Cerebellar nuclear complex (tissue), 1 donor: ENCODE data around the gene KCNG2.

Source experiments
- DNase-seq, 2 experiments: peaks; one replicate each; lab custom pipeline; 2025; lab: John Stamatoyannopoulos, UW

KCNG2 gene

DNA sequence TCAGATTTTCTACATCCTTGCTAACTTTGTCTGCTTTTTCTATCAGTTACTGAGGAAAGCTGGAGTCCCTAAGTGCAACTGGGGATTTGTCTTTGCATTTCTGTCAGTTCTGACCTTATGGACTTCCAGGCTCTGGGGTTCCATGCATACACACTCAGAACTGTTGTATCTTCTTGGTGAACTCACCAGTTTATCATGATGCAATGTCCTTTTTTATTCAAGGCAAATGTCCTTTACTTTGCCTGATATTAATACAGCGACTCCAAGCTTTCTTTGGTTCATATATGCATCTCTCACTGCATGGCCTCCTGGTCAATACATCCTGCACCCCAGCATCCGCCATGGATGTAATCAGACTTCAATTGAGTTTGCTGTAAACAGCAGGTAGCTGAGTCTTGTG is 109.0 kb downstream of the KCNG2 start:
- DNase-seq, result no peak

DNA sequence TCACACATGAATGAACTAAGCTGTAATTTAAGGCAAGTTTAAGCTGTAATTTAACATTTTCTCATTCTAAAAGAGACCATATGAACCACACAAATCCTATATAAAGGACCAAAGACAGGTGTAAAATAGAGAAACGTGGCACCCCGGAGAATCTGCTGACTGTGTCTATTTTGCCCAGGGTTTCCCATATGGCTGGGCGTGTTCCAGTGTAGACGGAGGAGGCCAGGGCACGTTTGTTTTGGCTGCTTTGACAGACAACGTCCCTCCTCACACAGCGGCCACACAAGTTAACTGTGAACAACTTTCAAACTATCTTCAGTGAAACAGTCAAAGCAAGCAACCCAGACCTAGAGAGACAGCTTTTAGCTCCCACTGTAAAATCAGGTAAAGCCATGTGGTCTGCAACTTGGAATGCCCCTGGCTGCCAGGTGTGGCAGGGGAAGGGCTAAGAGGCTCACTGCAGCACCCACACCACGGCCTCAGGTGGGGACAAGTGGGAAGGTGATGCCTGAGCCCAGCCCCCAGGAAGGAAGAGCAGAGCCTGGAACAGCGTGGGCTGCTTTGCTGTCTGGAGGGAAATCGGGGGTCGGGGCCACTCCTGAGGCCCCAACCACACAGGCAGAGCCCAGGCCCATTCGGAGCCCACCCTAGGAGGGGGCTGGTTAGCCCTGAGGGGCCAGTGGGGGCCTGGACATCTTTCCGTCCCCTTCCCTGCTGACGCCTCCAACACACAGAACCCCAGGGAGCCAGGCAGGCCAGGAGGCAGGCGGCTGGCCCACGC is 113.0 kb downstream of the KCNG2 start:
- no peak for DNase-seq

DNA sequence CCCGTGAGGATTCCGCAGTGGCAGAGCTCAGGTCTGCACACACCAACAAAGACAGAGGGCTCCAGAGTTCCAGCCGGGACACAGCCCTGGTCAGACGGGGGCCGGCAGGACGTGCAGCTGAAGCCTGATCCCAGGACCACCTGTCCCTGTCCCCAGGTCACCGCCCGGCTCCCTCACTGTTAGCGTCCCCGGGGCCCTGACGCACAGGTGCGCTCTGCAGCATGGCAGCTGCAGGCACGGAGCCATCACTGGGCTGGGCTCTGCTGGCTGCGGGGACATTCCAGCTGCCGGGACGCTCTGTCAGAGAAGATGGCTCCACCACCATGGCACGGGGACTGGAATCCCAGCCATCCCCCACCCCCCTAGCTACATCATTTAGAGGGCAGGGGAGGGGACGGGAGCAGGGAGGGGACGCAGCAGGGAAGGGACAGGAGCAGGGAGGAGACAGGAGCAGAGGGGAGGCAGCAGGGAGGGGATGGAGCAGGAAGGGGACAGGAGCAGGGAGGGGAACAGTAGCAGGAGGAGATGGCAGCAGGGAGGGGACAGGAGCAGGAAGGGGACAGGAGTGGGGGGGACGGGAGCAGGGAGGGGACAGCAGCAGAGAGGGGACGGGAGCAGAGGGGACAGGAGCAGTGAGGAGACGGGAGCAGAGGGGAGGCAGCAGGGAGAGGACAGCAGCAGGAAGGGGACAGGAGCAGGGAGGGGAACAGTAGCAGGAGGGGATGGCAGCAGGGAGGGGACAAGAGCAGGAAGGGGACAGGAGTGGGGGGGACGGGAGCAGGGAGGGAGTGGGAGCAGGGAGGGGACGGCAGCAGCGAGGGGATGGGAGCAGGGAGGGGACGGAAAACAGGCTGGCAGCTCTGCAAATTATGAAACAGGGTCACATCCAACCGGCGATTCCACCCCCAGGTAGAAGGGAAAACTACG is 113.9 kb downstream of the KCNG2 start:
- no peak for DNase-seq

DNA sequence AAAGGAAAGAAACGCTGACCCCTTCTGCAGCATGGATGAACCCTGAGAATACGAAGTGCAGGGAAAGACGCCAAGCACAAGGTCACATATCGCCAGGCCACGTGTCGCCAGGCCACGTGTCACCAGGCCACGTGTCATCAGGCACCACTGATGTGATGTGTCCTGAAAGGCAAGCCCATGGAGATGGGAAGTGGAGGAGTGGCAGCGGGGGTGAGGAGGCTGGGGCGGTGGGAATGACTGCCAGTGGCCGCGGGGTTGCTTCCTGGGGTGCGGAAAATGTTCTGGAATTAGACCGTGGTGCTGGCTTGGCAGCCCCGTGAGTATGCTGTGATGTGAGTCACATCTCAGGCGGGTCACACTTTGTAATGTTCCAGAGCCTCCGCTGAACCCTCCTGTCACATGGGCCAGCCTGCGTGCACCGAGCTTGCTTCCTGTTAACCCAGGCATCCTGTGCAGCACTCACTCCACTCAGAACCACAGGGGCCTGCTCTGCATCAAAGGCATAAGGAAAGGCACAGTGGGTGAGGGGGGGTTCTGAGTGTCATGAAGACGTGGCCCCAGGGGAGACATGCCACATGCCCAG is 114.8 kb downstream of the KCNG2 start:
- peak in 1 of 2 experiments; percentile 6 for DNase-seq

DNA sequence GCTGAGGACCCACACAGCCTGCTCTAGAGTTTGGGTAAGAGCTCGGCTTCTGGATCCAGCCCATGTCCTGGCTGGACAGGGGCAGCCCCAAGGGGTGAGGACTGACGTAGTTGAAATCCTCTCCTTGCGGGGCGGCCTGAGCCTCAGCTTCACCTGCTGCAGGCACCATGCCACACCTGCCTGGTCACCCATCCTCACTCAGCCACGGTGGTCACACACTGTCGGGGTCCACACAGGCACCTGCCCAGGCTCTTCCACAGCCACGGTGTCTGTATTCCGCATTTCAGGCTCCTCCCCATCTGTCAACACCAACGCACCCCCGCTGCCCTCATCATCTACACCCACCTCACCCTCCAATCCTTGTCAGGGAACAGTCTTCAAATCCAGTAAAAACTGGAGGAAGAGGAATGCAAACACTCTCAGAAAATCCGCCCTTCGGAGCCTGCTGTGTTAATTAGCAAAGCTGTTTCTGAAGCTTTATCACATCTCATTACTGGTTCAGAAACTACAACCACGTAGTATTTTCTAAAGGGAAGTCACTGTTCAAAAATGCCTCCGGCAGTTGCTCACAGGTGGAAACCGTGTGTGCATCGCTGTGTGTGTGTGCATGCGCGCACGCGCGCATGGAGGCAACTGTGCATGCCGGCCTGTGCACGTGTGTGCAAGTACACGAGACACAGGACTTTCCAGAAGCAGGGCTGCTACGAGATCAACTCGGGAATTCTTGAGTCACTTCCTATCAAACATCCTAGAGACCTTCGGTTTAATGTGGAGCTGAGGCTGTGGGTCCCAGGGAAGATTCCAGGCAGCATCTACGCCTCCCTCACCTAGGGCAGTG is 115.5 kb downstream of the KCNG2 start:
- no peak for DNase-seq

DNA sequence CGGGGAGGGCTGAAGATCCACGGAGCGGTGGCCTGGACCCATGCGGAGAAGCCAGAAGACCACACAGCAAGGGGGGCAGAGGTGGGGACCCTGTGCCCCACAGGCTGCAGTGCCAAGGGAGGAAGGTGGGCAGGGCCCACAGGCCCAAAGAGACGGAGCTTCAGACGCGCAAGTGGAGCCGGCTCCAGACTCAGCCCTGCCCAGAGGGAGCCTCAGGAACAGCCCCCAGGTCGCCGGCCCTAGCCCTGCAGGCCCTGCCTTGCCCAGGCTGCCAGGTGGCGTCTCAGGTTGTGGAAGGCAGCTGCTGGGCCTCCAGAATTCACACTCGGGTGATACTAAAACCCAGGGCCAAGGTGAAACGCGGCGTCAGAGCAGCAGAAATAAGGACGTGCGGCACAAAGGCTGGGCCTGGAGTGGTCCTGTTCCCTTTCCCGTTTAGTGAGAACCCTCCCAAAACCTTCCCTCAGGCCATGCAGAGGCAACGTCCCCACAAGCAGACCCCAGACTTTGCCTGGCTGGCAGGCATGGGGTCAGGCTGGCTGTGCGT is 116.9 kb downstream of the KCNG2 start:
- DNase-seq, result no peak

DNA sequence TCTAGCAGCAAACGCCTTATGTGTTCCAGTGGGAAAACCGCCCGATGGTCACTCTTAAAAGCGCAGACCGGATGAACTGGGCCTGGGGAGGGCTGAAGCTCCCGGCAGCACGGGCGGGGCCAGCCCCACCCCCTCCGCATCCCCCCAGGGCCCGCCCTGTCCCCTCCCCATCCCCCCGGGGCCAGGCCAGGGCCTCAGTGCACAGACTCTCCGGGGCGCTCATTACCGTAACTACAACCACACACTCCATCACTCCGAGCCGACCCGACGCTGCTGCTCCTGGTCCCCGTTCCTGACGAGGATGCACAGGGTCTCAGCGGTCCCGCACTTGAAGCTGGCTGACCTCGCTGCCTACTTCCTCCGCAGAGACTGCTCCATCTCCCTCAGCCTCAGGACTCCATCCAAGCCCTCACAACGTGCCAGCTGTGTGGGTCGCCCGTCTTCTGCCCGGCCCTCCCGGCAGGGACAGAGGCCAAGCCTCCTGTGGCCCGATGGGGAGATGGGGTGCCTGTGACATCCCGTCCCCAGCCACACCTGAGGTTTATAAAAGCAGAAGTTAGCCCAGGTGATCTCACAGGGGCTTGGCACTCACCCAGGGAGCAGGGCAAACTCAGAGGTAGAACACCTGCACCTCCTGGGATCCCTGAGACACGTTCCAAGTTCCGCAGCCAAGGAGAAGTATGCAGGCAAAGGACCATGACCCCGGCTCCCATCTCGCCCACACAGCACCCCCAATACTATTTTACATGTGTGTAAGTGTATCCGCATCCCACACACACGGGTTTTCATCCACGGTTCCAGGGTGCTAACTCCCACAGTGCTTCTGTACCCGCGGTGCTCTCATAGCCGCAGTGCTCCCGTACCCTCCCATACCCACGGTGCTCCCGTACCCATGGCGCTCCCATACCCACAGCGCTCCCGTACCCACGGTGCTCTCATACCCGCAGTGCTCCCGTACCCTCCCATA is 117.7 kb downstream of the KCNG2 start:
- no peak for DNase-seq

DNA sequence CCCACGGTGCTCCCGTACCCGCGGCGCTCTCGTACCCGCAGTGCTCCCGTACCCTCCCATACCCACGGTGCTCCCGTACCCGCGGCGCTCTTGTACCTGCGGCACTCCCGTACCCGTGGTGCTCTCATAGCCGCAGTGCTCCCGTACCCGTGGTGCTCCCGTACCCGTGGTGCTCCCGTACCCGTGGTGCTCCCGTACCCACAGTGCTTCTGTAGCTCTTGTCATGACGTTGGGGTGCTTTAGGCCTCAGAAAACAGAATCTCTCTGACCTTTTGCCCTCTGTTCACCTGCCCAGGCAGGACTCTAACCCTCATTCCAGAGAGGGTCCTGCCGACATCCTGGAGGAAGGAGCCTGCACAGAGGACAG is 118.4 kb downstream of the KCNG2 start:
- no peak for DNase-seq

DNA sequence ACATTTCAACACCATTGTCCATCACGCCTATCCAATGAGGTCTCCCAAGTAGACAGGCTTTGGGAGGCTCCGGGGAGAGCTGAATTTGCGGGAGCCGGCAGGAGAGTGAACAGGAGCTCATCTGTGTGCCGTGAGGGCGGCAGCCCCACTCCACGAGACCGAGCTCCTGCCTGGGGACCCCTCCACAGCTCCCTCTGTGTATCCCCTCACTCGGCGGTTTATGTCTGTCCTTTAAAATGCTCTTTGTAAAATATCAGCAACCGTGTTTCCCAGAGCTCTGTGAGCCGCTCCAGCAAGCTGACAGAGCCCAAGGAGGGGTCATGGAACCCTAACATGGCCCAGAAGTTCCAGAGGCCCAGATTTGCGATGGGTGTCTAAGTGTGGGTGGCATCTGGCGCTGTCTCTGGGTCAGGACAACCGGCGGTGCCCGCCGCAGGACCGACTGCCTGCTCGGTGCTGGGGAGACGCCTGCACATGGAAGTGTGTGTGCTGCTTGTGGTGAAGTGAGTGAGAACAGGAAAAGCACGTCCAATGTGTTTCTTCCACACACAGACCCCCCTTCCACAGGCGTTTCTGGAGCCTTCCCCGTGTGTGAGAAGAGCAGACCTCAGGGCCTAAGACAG is 118.9 kb downstream of the KCNG2 start:
- no peak for DNase-seq

DNA sequence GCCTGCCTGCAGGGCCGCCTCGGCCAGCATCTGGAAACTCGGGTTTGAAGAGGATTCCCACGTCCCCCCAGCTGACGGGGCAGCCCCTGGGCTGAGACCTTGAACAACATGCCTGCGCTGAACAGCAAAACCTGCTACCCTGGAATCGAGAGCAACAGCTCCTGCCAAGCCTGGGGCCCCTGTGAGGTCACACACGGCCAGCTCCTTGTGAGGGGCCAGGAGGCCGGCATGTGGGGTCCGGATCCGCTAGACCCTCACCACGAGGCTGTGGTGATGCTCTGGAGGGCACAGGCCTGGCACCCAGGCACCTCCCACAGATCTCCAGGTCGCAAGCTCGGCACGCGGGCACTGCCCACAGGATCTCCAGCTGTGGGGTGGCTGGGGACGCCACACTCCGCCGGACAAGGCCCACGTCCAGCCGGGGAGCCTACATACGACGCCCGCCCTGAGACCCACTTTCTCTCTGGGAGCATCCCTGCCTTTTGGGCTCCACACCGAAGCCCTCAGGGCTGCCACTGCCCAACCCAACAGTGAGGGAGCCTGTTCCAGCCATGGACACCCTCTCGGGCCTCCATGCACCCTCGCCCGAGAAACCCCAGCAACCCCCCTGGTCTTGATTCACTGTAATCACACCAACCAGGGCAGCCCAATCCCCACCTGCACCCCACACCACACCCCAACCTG is 119.6 kb downstream of the KCNG2 start:
- no peak for DNase-seq

DNA sequence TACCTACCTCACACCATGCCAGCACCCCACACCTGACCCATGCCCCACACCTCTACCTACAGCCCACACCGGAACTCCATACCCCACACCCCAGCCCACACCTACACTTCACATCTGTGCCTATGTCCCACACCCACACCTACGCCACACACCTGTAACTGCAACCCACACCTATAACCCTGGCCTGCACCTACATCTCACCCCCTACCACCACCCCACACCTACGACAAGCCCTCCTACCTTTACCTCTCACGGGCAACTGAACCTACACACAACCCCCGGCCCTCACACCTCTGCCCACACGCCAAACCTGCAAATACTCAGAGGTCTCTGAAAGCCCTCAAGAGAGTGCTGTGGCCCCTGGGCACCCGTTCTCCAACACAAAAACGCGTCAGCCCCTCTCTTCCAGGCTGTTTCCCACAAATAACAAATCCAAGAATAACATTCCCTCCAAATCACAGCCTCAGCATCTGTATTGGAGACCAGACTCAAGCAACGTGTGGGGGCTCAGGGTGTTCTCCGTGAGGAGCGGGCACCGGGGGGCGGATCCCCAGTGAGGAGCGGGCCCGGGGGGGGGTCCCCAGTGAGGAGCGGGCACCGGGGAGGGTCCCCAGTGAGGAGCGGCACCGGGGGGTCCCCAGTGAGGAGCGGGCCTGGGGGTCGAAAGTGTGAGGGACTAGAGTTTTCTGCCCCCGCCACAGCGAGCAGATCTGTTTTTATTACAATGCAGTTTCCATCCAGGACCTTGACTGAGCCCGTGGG is 120.3 kb downstream of the KCNG2 start:
- no peak for DNase-seq

DNA sequence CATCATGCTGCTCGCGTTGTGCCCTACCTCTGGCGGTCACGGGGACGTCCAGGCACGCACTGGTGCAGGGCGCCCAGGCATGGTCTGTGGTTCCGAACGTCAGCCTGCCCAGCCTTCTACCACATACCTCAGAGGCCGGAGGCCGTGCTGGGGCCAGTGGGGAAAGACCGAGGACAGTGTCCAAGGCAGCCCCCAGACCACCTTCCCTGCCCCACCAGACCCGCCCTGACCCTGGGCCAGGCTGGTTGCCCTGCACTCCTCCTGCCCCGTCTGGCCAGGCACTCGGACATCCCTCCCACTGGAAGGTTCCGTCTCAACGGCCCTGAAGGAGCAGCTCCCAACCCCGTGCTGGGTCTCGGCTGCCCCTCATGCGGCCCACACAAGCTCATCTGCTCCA is 120.9 kb downstream of the KCNG2 start:
- no peak for DNase-seq

DNA sequence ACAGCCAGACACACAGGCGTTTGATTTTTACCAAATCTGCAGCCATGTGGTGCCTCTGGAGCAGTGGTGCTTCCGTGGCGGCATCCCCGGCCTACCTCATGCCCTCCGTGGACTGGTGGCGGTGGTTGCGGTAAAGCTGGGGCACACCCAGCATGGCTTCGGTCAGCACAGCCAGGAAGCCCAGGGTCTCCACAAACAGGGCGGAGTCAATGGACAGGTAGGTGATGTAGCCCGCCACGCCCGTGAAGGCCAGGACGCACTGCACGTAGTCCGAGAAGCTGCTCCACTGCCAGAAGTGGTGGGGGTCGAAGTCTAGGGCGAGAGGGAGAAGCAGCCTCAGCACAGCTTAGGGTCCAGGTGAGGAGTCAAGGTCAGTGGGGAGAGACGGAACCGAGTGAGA is 121.4 kb downstream of the KCNG2 start:
- no peak for DNase-seq

DNA sequence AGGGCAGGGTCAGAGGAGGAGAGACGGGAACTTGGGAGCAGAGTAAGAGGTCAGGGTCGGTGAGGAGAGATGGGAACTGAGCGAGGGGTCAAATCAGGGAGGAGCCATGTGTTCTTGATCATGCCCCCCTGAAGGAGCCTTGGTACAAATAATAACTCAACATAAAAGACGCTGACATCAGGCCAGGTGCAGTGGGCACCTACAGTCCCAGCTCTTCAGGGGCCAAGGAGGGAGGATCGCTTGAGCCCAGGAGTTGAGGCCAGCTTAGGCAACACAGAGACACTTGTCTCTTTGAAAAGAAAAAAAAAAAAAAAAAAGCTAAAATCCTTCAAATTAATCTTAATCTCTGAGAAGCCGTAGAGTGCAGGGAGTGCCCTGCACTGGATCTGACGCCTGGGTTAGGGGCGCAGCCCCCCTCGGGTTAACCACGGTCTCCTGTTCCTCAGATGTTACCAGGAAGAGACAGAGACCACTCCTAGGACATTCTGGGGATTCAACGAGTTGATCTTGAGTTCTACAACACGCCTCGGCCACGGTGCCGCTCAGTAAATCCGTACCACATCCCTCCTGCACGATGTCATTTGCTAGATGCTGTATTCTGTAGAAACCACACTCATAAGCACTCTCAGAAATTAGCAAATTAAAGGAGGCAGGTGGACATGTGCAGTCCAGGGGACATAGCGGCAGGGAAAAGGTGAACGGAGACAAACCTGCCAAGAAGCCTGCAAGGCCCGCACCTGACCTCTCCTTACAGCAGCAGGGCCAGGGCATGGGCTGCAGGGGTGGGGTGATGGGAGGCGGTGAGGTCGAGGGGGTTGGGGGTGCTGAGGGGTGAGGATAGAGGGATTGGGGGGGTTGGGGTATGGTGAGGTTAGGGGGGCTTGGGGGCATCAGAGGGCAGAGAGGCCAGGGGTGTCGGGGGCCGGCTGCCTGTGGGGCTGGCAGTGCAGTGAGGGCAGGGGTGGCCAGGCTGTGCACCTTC is 124.5 kb downstream of the KCNG2 start:
- no peak for DNase-seq

DNA sequence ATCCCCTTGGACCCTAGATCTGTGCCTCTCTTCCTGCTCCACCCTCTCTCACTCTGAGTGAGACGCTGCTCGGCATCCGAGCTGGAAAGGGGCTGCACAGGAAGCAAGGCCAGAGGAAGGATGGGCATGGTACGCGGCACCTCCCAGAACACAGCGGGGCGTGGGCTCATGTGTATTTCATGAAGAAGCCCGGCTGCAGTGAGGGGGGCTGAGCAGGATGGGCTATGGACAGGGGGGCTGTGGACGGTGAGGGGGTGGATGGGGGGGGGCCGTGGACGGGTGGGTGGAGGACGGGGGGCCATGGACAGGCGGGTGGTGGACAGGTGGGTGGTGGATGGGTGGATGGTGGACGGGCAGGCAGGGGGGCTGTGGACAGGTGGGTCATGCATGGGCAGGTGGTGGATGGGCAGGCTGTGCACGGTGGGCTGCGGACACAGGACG is 125.3 kb downstream of the KCNG2 start:
- DNase-seq, result no peak

DNA sequence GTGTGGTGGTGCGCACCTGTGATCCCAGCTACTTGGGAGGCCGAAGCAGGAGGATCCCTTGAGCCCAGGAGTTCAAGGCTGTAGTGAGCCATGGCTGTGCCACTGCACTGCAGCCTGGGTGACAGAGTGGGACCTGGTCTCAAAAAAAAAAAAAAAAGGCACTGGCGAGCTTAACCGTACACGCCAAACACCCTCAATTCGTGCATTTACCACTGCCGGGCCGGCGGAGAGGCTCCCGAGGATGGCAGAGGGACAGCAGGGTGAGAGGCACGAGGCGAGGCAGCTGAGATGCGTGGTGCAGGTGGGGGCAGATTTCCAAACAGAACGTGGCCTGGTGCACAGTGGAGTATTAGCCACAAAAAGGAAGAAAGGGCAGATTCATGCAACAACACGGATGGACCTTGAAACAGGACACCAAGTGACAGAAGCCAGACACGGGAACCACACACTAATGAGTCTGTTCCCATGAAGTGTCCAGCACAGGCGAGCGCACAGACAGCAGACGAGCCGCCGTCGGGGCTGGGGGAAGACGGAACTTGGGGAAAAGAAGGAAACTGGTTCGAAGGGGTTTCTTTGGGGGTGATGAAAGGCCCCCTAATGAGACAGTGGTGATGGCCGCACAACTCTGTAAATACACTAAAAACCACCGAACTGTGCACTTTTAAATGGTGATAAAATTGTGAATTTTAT is 126.3 kb downstream of the KCNG2 start:
- no peak for DNase-seq
